Measurements from ENCODE around the gene KRTAP12-3. TPM values are rescaled to one million over a fixed set of nuclear protein-coding genes. Genes with fewer than 3 reads are reported as not detected.

KRTAP12-3 gene
- total and polyA plus RNA-seq, 9 of the 15 experiments (the other 6 are each of a cell fraction or from before 2014, with no cell fraction given), result not detected

GRCh38 chr21:44702111-44702972 lies 44.6 kb downstream of the KRTAP12-3 start:
- H3K4me2 ChIP-seq (ENCODE audit: insufficient read depth, low read length), result no peak overlapping the region

More at GRCh38 chr21:44702111-44702972, 44.6 kb downstream of the KRTAP12-3 start:
- peaks cover 0 to 14% of the 10 kb centered on the region in 2 experiments; a peak in 1 of 5 replicates for H3K4me1 ChIP-seq (replicated peaks in 1 of 2; ENCODE audit: control insufficient read depth in 2 of 2, insufficient read depth in 2 of 2, low read length in 2 of 2)
- peaks cover 40 to 79% of the 10 kb centered on the region in 2 experiments for H3K27me3 ChIP-seq (ENCODE audit: control insufficient read depth in 2 of 2, insufficient read depth in 2 of 2, low read length in 2 of 2)
- H3K4me3 ChIP-seq, result no peak overlapping the region
- H3K9ac ChIP-seq (ENCODE audit: insufficient read depth in 1 of 2, low read depth in 2 of 2, low read length in 2 of 2), result no peak overlapping the region
- no peak overlapping the region for H2AFZ ChIP-seq (ENCODE audit: low read depth, low read length)
- in situ Hi-C loops (cut with MboI) (no loop called here), intact Hi-C loops (cut with micrococcal nuclease) (no loop called here)
- BruUV-seq (replicated peaks), result no TSS peak
- H4K20me1 ChIP-seq (replicated peaks; ENCODE audit: control insufficient read depth, insufficient read depth, low read length), result no peaks in the 10 kb centered on the region; the same call in 1 of the 2 replicates
- FAIRE-seq (no peak), DNase-seq (ENCODE audit: extremely low read depth in 1 of 4, low spot score in 3 of 4) (no peak), ATAC-seq (no peak)
- WGBS (ENCODE audit: insufficient coverage, low coverage, missing lambda C conversion rate), result under 1% methylated on average over 21 of the region's 22 CpGs
- H3K9me1 ChIP-seq (ENCODE audit: control insufficient read depth, insufficient read depth, low read length), result peaks cover 3% of the 10 kb centered on the region
- H3K79me2 ChIP-seq (ENCODE audit: control insufficient read depth, insufficient read depth, low read length), result no peaks in the 10 kb centered on the region
- no peaks in the 10 kb centered on the region for H3K36me3 ChIP-seq (ENCODE audit: control insufficient read depth, insufficient read depth, low read length)
- ChIA-PET POLR2A (interaction anchor here (0.6 to 1.1 kb wide), 2 partner anchors 11 to 25 kb away, joined by 3 read pairs; no protein-coding TSS in a partner anchor), CTCF (ENCODE audit: low intra/inter-chr PET ratio) (no interaction called here)
- no peaks in the 10 kb centered on the region for H3K9me3 ChIP-seq (replicated peaks; ENCODE audit: control insufficient read depth, insufficient read depth, low read depth, low read length)
- H3K27ac ChIP-seq (ENCODE audit: extremely low read depth, low read depth, low read length), result no peak overlapping the region
- TF ChIP-seq ELF1 (tag; IDR thresholded peaks at IDR 0.05) (no peak), ZNF507 (tag; conservative IDR thresholded peaks at IDR 0.05) (no peak), SMC3 (conservative IDR thresholded peaks at IDR 0.05; ENCODE audit: insufficient read depth, low read depth, low read length) (no peak), ASH1L (IDR thresholded peaks at IDR 0.05; ENCODE audit: borderline replicate concordance, low read depth, partially characterized antibody) (no peak), PCBP1 (IDR thresholded peaks at IDR 0.05; ENCODE audit: low read depth, low read length, poor library complexity, severe bottlenecking) (no peak), RBFOX2 (IDR thresholded peaks at IDR 0.05; ENCODE audit: low read depth, low read length) (no peak), MAFF (IDR thresholded peaks at IDR 0.05; ENCODE audit: low read length) (no peak), ARID1B (IDR thresholded peaks at IDR 0.05) (no peak), HLTF (IDR thresholded peaks at IDR 0.05) (no peak), CHD2 (IDR thresholded peaks at IDR 0.05; ENCODE audit: low read depth, low read length) (no peak), ZBTB33 (CRISPR knock-in tag; IDR thresholded peaks at IDR 0.05) (no peak)
